SU-DHL-6 (cell line): Measurements from ENCODE around the gene CLDN6.

ENCODE experiments used
- CTCF ChIP-seq: fragments of 200-600 bp; sonication (generic); IDR thresholded peaks from one replicate; pipeline ENCODE4 v1.5.1; 2017; ENCODE audit warnings: antibody characterized with exemption, mild to moderate bottlenecking, low read length, moderate library complexity; ENCODE audit not compliant: insufficient read depth, poor library complexity, severe bottlenecking
- EZH2phosphoT487 ChIP-seq: fragments of 200-600 bp; sonication (generic), shearing (Covaris generic); conservative IDR thresholded peaks from 2 replicates; pipeline ENCODE4 v1.6.1; 2018; ENCODE audit warnings: mild to moderate bottlenecking, antibody characterized with exemption, low read length, moderate library complexity, mixed read lengths

GRCh38 chr16:2970563-2970962, 47.4 kb downstream of the CLDN6 start:
- TF ChIP-seq CTCF (no peak), EZH2phosphoT487 (no peak)
